Fibroblast of pulmonary artery (primary cell): Measurements from ENCODE around the gene PDE1C.

ENCODE experiments used
- DNase-seq: peaks from one replicate; pipeline ENCODE4 v3.0.0-alpha.2; 2010; ENCODE audit warnings: low read depth
- H3K4me3 ChIP-seq: replicated peaks from 2 replicates; pipeline ENCODE4 v1.5.1; 2011; ENCODE audit warnings: low read depth, mild to moderate bottlenecking, control low read depth, low read length, moderate library complexity
- TF ChIP-seq, protein P1 (sequence below): IDR thresholded peaks from 2 replicates; pipeline ENCODE4 v1.5.1; 2011; ENCODE audit warnings: mild to moderate bottlenecking, control low read depth, low read length, inconsistent platforms; ENCODE audit errors: missing control alignments

Gene PDE1C

GRCh38 chr7:31788445-31788844, 281.8 kb downstream of the PDE1C start:
- no peak for DNase-seq
- no peak overlapping the region for H3K4me3 ChIP-seq
- TF ChIP-seq, protein P1, sequence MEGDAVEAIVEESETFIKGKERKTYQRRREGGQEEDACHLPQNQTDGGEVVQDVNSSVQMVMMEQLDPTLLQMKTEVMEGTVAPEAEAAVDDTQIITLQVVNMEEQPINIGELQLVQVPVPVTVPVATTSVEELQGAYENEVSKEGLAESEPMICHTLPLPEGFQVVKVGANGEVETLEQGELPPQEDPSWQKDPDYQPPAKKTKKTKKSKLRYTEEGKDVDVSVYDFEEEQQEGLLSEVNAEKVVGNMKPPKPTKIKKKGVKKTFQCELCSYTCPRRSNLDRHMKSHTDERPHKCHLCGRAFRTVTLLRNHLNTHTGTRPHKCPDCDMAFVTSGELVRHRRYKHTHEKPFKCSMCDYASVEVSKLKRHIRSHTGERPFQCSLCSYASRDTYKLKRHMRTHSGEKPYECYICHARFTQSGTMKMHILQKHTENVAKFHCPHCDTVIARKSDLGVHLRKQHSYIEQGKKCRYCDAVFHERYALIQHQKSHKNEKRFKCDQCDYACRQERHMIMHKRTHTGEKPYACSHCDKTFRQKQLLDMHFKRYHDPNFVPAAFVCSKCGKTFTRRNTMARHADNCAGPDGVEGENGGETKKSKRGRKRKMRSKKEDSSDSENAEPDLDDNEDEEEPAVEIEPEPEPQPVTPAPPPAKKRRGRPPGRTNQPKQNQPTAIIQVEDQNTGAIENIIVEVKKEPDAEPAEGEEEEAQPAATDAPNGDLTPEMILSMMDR: no peak

- H3K4me3 ChIP-seq: no peak overlapping the region
- TF ChIP-seq, protein P1: no peak
- no peak for DNase-seq
Observed at GRCh38 chr7:31786326-31786725, 283.9 kb downstream of the PDE1C start.

GRCh38 chr7:31785101-31785500, 285.1 kb downstream of the PDE1C start:
- TF ChIP-seq, protein P1: no peak
- H3K4me3 ChIP-seq: no peak overlapping the region
- DNase-seq: no peak

GRCh38 chr7:31783221-31783620, 287.0 kb downstream of the PDE1C start:
- TF ChIP-seq, protein P1: no peak
- no peak overlapping the region for H3K4me3 ChIP-seq
- DNase-seq: no peak

- TF ChIP-seq, protein P1: peak; percentile 82
- H3K4me3 ChIP-seq: no peak overlapping the region
- DNase-seq: peak; percentile 71
Observed at GRCh38 chr7:31782411-31782991, 287.7 kb downstream of the PDE1C start.

- DNase-seq: no peak
- TF ChIP-seq, protein P1: no peak
- H3K4me3 ChIP-seq: no peak overlapping the region
Observed at GRCh38 chr7:31778296-31778695, 291.9 kb downstream of the PDE1C start.

GRCh38 chr7:31776616-31777015, 293.6 kb downstream of the PDE1C start:
- TF ChIP-seq, protein P1: no peak
- DNase-seq: peak; percentile 61
- H3K4me3 ChIP-seq: no peak overlapping the region
